ENCODE measurements around the gene THBS3.

THBS3 gene

GRCh38 chr1:155207806-155208540 lies at the start of gene THBS3:
THBS3 (minus strand) TSS chr1:155207897; CDS start chr1:155207876, 21 bp downstream.
- TF ChIP-seq, protein P1, sequence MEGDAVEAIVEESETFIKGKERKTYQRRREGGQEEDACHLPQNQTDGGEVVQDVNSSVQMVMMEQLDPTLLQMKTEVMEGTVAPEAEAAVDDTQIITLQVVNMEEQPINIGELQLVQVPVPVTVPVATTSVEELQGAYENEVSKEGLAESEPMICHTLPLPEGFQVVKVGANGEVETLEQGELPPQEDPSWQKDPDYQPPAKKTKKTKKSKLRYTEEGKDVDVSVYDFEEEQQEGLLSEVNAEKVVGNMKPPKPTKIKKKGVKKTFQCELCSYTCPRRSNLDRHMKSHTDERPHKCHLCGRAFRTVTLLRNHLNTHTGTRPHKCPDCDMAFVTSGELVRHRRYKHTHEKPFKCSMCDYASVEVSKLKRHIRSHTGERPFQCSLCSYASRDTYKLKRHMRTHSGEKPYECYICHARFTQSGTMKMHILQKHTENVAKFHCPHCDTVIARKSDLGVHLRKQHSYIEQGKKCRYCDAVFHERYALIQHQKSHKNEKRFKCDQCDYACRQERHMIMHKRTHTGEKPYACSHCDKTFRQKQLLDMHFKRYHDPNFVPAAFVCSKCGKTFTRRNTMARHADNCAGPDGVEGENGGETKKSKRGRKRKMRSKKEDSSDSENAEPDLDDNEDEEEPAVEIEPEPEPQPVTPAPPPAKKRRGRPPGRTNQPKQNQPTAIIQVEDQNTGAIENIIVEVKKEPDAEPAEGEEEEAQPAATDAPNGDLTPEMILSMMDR (IDR thresholded peaks at IDR 0.05) = no peak

GRCh38 chr1:155256058-155256852 lies 48.6 kb upstream of the THBS3 start:
- TF ChIP-seq, protein P1 (IDR thresholded peaks at IDR 0.05) = no peak

GRCh38 chr1:155255243-155256007 lies 47.7 kb upstream of the THBS3 start, which contains the start of gene ENTREP3:
ENTREP3 (minus strand) TSS chr1:155255483; CDS start chr1:155254877, 606 bp downstream.
- TF ChIP-seq, protein P1 (IDR thresholded peaks at IDR 0.05) = no peak

DNA sequence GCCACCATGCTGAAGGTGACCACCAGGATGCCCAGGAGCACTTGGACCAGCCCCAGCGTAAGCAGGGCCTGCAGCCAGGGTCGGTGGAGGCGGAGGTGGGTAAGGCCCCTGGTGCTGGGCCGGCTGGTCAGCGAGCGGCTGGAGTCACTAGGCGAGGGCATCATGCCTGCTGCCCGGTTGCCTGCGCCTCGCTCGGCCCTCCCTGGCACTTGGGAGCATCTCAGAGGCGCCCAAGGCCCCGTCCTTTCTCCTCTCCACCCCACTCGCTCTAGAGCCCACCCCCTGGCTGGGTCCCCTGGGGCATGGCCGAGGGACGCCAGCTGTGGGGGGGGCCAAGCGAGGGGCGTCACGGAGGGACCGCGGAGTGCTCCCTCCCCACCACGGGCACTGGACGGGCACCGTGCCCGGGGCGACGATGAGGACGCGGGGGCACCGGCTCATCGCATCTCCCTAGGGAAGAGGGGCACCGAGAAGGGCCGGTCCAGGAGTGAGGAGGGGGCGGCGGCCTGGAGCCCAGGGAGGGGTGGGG lies 47.1 kb upstream of the THBS3 start:
- TF ChIP-seq, protein P1 (IDR thresholded peaks at IDR 0.05) = no peak

DNA sequence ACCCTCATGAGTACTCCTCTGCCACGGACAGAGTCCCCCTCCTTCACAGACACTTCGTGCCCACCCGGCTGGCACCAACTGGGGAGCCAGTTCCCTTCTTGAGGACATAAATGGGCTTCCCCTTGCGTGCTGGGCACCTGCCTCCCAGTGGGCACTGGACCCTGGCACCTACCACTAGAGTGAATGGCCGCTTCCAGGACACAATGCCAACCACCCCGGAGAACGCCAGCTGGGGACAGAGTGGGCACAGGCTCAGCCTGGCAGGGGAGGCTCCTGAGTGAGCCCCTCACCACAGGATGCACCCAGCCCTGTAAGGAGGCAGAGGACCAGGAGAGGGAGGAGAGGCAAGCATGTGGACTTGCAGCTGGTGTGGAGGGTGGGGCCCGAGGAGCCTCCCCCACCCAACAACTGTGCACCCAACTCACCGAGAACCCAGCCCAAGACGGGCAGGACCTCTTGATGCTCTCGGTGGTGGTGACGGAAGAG lies 46.6 kb upstream of the THBS3 start:
- TF ChIP-seq, protein P1 (IDR thresholded peaks at IDR 0.05) = no peak

DNA sequence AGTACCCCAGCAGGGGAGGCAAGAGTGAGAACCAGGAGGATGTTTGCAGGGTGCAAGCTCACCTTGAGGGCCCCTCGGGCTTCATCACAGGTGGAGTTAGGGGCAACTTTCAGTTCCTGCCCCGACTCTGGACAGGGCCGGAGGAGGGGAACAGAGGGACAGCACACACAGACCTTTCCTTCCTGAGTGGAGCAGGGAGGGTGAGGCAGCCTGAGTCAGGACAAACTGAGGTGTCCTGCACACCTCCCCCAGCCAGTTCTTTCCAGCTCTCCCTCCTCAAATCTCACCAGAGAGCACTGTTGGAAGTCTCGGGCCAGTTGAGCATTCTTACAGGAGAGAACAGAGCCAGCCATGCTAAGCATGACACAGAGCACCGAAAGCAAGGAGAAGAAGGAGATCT lies 46.1 kb upstream of the THBS3 start:
- TF ChIP-seq, protein P1 (IDR thresholded peaks at IDR 0.05) = no peak

GRCh38 chr1:155253208-155253607 lies 45.5 kb upstream of the THBS3 start:
- TF ChIP-seq, protein P1 (IDR thresholded peaks at IDR 0.05) = no peak
